Measurements from ENCODE around the gene SPCS1.

The SPCS1 gene

GRCh38 chr3:52733256-52733891 is 27.5 kb downstream of the SPCS1 start:
- no peak for TF ChIP-seq CREB1 (IDR thresholded peaks at IDR 0.05; ENCODE audit: low read depth)
- TF ChIP-seq NFIC (IDR thresholded peaks at IDR 0.05): no peak
- TF ChIP-seq CEBPB (IDR thresholded peaks at IDR 0.05): no peak
- no peak for TF ChIP-seq EGR1 (IDR thresholded peaks at IDR 0.05)
- no peak for TF ChIP-seq MAX (IDR thresholded peaks at IDR 0.05)
- TF ChIP-seq FOXM1 (IDR thresholded peaks at IDR 0.05; ENCODE audit: borderline replicate concordance, low read depth): no peak
- TF ChIP-seq TCF12 (IDR thresholded peaks at IDR 0.05; ENCODE audit: low read depth): no peak
- no peak for TF ChIP-seq YY1 (IDR thresholded peaks at IDR 0.05; ENCODE audit: low read depth)
- no peak for TF ChIP-seq TAF1 (IDR thresholded peaks at IDR 0.05; ENCODE audit: low read depth)
- no peak for TF ChIP-seq TEAD4 (IDR thresholded peaks at IDR 0.05)
- TF ChIP-seq EP300 (IDR thresholded peaks at IDR 0.05; ENCODE audit: borderline replicate concordance): no peak
- TF ChIP-seq RAD21 (IDR thresholded peaks at IDR 0.05; ENCODE audit: low read depth): no peak
- TF ChIP-seq ZBTB7A (IDR thresholded peaks at IDR 0.05; ENCODE audit: low read depth): no peak
- no peak for TF ChIP-seq USF1 (IDR thresholded peaks at IDR 0.05)
- TF ChIP-seq, protein P1, sequence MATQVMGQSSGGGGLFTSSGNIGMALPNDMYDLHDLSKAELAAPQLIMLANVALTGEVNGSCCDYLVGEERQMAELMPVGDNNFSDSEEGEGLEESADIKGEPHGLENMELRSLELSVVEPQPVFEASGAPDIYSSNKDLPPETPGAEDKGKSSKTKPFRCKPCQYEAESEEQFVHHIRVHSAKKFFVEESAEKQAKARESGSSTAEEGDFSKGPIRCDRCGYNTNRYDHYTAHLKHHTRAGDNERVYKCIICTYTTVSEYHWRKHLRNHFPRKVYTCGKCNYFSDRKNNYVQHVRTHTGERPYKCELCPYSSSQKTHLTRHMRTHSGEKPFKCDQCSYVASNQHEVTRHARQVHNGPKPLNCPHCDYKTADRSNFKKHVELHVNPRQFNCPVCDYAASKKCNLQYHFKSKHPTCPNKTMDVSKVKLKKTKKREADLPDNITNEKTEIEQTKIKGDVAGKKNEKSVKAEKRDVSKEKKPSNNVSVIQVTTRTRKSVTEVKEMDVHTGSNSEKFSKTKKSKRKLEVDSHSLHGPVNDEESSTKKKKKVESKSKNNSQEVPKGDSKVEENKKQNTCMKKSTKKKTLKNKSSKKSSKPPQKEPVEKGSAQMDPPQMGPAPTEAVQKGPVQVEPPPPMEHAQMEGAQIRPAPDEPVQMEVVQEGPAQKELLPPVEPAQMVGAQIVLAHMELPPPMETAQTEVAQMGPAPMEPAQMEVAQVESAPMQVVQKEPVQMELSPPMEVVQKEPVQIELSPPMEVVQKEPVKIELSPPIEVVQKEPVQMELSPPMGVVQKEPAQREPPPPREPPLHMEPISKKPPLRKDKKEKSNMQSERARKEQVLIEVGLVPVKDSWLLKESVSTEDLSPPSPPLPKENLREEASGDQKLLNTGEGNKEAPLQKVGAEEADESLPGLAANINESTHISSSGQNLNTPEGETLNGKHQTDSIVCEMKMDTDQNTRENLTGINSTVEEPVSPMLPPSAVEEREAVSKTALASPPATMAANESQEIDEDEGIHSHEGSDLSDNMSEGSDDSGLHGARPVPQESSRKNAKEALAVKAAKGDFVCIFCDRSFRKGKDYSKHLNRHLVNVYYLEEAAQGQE (IDR thresholded peaks at IDR 0.05; ENCODE audit: low read depth): no peak

DNA sequence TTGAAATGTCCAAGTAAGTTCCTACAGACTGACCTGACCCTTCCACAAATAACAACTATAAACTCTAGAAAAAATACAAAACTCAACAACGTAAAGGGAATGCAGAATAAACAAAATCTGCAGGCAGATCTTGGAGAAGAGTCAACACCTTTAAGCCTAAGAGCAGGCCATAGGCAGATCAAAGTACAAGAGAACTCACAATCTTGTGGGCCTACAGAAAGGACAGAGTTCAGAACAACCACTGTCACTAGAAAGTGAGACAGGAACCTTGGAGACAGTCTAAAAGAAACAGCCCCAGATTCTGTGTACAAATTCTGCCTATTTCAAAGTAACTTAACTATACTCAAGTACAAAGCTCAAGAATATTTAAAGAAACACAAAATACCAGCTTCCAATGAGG is 33.8 kb downstream of the SPCS1 start:
- TF ChIP-seq USF1 (IDR thresholded peaks at IDR 0.05): no peak

DNA sequence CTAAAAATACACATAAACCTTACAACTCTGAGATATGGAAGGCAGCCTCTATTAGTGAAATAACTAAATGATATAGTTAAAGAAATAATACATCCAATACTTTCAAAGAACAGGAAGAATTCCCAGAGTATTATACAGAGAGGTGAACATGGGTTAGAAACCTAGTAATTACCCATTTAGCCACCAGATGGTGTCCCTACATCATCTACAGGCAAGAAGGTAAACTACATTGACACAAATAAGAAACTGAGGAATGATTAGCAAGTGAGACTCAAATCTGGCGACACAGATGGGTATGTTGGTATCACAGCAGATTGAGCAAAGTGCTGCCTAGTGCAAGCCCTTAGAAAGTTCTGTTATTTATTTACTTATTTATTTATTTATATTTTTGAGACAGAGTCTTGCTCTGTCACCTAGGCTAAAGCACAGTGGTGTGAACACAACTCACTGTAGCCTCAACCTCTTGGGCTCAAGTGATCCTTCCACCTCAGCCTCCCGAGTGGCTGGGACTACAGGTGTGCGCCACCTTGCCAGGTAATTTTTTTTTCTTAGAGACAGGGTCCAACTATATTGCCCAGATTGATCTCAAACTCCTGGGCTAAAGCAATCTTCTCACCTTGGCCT is 36.6 kb downstream of the SPCS1 start:
- no peak for TF ChIP-seq CEBPB (IDR thresholded peaks at IDR 0.05)
- TF ChIP-seq, protein P1 (IDR thresholded peaks at IDR 0.05; ENCODE audit: low read depth): no peak
- TF ChIP-seq YY1 (IDR thresholded peaks at IDR 0.05; ENCODE audit: low read depth): no peak
- no peak for TF ChIP-seq CREB1 (IDR thresholded peaks at IDR 0.05; ENCODE audit: low read depth)
- TF ChIP-seq TAF1 (IDR thresholded peaks at IDR 0.05; ENCODE audit: low read depth): no peak
- TF ChIP-seq RAD21 (IDR thresholded peaks at IDR 0.05; ENCODE audit: low read depth): peak; percentile 70

GRCh38 chr3:52743152-52743551 is 37.2 kb downstream of the SPCS1 start:
- TF ChIP-seq CREB1 (IDR thresholded peaks at IDR 0.05; ENCODE audit: low read depth) (no peak), ZBTB7A (IDR thresholded peaks at IDR 0.05; ENCODE audit: low read depth) (no peak), TCF12 (IDR thresholded peaks at IDR 0.05; ENCODE audit: low read depth) (no peak), TEAD4 (IDR thresholded peaks at IDR 0.05) (no peak), YY1 (IDR thresholded peaks at IDR 0.05; ENCODE audit: low read depth) (no peak), EGR1 (IDR thresholded peaks at IDR 0.05) (no peak), USF1 (IDR thresholded peaks at IDR 0.05) (no peak)

DNA sequence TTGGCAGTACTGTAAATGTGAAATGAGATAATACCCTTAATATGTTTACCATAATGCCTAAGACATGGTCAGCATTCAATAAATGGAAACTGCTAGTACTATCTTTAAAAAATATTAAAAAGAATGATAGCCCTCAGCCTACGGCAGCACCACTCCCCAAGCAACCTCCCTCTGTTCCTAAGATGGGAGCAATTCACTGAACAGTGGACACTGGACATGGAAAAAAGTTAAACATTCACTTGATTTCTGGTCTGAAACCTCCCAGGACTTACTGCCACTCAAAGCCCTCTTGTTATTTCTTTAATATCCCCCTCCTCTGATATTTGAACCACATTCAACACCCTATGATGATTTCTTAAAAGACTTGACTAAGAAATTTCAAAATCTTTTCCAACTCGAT is 37.8 kb downstream of the SPCS1 start:
- TF ChIP-seq CEBPB (IDR thresholded peaks at IDR 0.05) (no peak), FOXM1 (IDR thresholded peaks at IDR 0.05; ENCODE audit: borderline replicate concordance, low read depth) (no peak), EGR1 (IDR thresholded peaks at IDR 0.05) (no peak), NFIC (IDR thresholded peaks at IDR 0.05) (no peak), USF1 (IDR thresholded peaks at IDR 0.05) (no peak), MAX (IDR thresholded peaks at IDR 0.05) (no peak), RAD21 (IDR thresholded peaks at IDR 0.05; ENCODE audit: low read depth) (no peak), TAF1 (IDR thresholded peaks at IDR 0.05; ENCODE audit: low read depth) (no peak), TEAD4 (IDR thresholded peaks at IDR 0.05) (no peak), EP300 (IDR thresholded peaks at IDR 0.05; ENCODE audit: borderline replicate concordance) (no peak), ZBTB7A (IDR thresholded peaks at IDR 0.05; ENCODE audit: low read depth) (no peak), YY1 (IDR thresholded peaks at IDR 0.05; ENCODE audit: low read depth) (no peak), TCF12 (IDR thresholded peaks at IDR 0.05; ENCODE audit: low read depth) (no peak), CREB1 (IDR thresholded peaks at IDR 0.05; ENCODE audit: low read depth) (no peak)
- TF ChIP-seq, protein P1 (IDR thresholded peaks at IDR 0.05; ENCODE audit: low read depth): no peak

Data from Ishikawa (cell line).